ENCODE data around the gene GABARAPL2.

The GABARAPL2 gene

DNA sequence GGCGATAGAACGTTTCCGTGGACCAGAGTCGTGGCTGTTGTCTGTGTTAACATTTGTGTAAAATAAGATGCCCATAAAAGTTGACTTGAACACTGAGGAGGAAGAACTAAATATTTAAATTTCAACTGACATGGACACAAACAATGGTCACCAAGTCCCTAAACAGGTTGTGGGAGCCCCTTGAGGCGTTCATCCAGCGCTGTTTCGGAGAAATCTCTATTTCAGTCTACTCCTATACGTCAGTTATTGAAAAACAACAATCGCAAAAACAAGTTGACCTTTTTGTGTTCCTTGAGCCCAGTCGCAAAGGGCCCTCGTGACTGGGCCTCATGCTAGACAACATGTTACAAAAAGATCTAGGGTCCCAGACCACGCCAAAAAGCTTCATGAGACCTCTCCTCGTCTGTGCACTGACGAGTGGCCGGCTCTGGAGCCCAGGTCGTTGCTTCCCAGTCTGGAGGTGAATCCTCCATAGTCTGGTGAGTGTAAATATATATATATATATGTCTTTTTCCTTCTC lies 9.7 kb upstream of the GABARAPL2 start:
- DNase-seq (ENCODE audit: low spot score): no peak
- TF ChIP-seq, protein P1, sequence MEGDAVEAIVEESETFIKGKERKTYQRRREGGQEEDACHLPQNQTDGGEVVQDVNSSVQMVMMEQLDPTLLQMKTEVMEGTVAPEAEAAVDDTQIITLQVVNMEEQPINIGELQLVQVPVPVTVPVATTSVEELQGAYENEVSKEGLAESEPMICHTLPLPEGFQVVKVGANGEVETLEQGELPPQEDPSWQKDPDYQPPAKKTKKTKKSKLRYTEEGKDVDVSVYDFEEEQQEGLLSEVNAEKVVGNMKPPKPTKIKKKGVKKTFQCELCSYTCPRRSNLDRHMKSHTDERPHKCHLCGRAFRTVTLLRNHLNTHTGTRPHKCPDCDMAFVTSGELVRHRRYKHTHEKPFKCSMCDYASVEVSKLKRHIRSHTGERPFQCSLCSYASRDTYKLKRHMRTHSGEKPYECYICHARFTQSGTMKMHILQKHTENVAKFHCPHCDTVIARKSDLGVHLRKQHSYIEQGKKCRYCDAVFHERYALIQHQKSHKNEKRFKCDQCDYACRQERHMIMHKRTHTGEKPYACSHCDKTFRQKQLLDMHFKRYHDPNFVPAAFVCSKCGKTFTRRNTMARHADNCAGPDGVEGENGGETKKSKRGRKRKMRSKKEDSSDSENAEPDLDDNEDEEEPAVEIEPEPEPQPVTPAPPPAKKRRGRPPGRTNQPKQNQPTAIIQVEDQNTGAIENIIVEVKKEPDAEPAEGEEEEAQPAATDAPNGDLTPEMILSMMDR (IDR thresholded peaks at IDR 0.05; ENCODE audit: extremely low read depth, missing control alignments): no peak

DNA sequence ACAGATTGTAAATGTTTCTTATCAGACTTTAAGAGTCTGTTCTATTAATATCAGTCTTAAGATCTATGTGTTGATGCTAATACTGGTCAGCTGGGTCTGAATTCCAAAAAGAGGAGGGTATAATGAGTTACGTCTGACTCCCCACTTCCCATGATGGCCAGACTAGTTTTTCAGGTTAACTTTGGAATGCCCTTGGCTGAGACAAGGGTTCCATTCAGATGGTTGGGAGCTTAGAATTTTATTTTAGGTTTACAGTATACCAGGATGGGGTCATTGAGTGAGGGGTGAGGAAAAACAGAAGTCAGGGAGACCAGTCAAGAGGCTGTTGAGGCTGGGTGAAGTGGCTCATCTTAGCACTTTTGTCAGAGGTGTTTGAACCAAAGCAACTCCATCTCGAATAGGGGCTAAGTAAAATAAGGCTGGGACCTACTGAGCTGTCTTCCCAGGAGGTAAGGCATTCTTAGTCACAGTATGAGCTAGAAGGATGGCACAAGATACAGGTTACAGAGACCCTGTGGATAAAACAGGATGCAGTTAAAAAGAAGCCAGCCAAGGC lies 7.3 kb upstream of the GABARAPL2 start:
- no peak for DNase-seq (ENCODE audit: low spot score)
- TF ChIP-seq, protein P1 (IDR thresholded peaks at IDR 0.05; ENCODE audit: extremely low read depth, missing control alignments): no peak

DNA sequence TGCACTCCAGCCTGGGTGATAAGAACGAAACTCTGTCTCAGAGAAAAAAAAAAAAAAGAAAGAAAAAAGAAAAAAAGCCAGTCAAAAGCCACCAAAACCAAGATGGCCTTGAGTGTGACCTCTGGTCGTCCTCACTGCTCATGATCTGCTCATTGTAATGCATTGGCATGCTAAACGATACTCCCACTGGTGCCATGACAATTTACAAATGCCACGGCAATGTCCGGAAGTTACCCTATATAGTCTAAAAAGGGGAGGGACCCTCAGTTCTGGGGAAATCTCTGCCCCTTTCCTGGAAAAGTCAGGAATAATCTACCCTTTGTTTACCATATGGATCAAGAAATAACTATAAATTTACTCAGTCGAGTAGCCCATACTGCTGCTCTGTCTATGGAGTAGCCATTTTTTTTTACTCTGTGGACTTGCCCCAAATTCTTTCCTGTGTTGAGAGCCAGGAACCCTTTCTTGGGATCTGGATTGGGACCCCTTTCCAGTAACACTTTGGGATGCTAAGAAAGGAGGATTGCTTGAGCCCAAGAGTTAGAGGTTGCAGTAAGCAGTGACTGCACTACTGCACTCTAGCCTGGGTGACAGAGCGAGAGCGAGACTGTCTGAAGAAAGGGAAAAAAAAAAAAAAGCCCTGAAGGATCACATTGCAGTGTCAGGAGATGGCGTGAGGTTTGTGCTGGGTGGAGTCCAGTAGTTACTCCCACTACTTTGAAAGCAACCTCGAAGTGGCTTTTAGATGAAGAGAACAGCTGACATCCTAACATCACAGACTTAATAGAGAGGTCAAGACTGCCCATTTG lies 6.4 kb upstream of the GABARAPL2 start:
- DNase-seq (ENCODE audit: low spot score): no peak
- TF ChIP-seq, protein P1 (IDR thresholded peaks at IDR 0.05; ENCODE audit: extremely low read depth, missing control alignments): no peak

DNA sequence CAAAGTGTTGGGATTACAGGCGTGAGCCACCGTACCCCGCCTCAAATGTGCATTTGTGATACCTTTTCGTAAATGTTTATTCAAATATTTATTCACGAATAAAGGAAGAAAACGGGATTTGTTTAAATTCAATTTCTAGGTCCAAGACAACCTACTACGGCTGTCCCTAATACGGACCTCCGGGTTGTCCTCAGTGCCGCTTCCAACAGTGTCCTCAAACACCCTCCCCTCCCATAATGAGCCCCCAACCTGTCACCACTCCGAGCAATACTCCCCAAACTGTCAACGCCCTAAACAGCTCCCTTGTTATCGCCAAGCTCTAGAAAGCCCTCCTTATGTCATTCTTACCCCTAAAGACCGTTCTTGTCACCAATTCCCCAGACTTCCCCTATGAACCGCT lies 539 bp upstream of the GABARAPL2 start:
- DNase-seq (ENCODE audit: low spot score): no peak
- TF ChIP-seq, protein P1 (IDR thresholded peaks at IDR 0.05; ENCODE audit: extremely low read depth, missing control alignments): no peak

DNA sequence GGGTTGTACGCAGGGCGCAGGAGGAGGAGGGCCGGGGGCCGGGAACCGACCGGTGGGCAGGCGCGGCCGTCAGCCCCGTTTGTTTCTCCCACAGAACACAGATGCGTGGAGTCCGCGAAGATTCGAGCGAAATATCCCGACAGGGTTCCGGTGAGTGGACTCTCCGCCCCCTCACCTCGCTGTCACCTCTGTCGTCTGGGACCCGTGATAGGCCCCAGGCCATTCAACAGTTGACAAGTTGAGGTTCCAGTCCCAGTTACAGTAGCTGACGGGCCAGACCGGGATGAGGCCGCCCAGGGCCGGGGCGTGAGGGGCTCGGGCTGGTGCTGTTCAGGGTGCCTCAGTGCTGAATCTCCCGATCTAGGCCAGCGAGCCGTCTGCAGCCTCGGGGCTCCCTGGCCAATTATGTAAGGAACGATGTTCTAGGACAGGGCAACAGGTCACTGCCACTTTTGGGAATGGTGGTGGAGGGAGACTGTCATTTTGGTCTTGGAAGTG lies 628 bp downstream of the GABARAPL2 start:
- TF ChIP-seq, protein P1 (IDR thresholded peaks at IDR 0.05; ENCODE audit: extremely low read depth, missing control alignments): no peak
- DNase-seq (ENCODE audit: low spot score): peak; percentile 19

DNA sequence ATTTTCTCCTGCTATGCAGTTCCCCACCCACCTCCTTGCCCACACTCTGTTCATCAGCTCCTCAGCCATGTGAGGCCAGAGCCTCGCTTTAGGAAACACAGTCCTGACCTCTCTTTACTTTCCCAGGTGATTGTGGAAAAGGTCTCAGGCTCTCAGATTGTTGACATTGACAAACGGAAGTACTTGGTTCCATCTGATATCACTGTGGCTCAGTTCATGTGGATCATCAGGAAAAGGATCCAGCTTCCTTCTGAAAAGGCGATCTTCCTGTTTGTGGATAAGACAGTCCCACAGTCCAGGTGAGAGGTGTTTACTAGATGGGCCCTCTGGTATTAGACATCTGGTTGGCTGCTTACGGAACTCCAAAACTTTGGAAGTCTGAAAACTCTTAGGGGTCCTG lies 1.7 kb downstream of the GABARAPL2 start:
- no peak for DNase-seq (ENCODE audit: low spot score)
- TF ChIP-seq, protein P1 (IDR thresholded peaks at IDR 0.05; ENCODE audit: extremely low read depth, missing control alignments): no peak

DNA sequence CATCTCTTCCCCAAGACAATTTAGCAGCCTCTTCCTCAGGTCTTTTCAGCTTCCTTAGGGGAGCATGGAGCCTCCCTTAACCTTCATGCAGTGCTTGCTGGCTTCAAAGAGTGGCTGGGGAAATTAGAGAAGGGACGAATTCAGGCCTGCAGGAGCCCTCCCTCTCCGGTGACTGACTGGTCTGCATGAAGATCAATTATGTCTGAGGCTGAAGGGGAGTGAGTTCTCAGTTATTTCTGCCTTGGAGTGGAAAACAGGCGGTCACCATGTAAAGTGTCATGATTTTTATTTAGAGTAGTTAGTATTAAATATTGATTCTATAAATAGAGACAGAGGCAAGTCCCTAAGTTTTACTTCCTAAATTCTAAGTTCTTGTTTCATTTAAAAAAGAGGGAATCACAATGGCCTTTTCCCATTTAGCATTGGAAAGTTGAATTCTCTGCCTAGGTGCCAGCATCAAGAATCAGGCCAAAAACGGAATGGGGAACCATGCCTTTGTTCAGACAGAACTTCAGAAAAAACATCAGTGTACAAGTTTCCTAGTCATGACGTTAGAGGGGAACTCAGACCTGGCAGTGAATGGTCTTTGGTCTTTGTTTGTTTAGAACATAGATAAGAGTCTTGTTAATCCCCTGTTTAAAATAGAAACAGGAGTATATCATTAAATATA lies 4.4 kb downstream of the GABARAPL2 start:
- TF ChIP-seq, protein P1 (IDR thresholded peaks at IDR 0.05; ENCODE audit: extremely low read depth, missing control alignments): no peak
- peak; percentile 41 for DNase-seq (ENCODE audit: low spot score)

All from GM20000 (cell line).